GM12892 (cell line): ENCODE data around the gene TNFAIP8L1.

Experiments
- POLR2A ChIP-seq: IDR thresholded peaks from 2 replicates; pipeline ENCODE4 v1.6.1; 2011; ENCODE audit warnings: low read depth, low read length, control low read depth
- POLR2AphosphoS5 ChIP-seq: IDR thresholded peaks from 2 replicates; pipeline ENCODE4 v1.6.1; 2011; ENCODE audit warnings: low read depth, low read length, control low read depth
- TAF1 ChIP-seq: IDR thresholded peaks from 2 replicates; pipeline ENCODE4 v1.6.1; 2011; ENCODE audit warnings: low read depth, mild to moderate bottlenecking, control low read depth, low read length, borderline replicate concordance

GRCh38 chr19:4693078-4693350 lies 53.7 kb downstream of the TNFAIP8L1 start:
- TF ChIP-seq POLR2A: no peak
- TF ChIP-seq POLR2AphosphoS5: no peak
- no peak for TF ChIP-seq TAF1
